ENCODE data around the gene KRT80. TPM values are rescaled to one million over a fixed set of nuclear protein-coding genes. Genes with fewer than 3 reads are reported as not detected.

Gene KRT80
- total RNA-seq, 4 donors from 2014 or later, result 1.1 TPM; not detected in 3

GRCh38 chr12:52198454-52199215 lies 6.8 kb upstream of the KRT80 start:
- H3K4me3 ChIP-seq, result no peak overlapping the region
- H3K9me3 ChIP-seq, result no peaks in the 10 kb centered on the region
- peaks cover 5 to 18% of the 10 kb centered on the region in 2 donors for H3K4me1 ChIP-seq
- DNase-seq, result no peak
- TF ChIP-seq POLR2A (IDR thresholded peaks at IDR 0.05) (no peak), CTCF (IDR thresholded peaks at IDR 0.05) (no peak)
- H3K27ac ChIP-seq, result no peak overlapping the region
- no peaks in the 10 kb centered on the region for H3K36me3 ChIP-seq
- intact Hi-C loops (cut with DNase I; ENCODE audit: low total_unique reads), result no loop called here
- no peaks in the 10 kb centered on the region for H3K27me3 ChIP-seq

GRCh38 chr12:52197371-52198231 lies 5.8 kb upstream of the KRT80 start:
- H3K4me3 ChIP-seq, result no peak overlapping the region
- TF ChIP-seq CTCF (IDR thresholded peaks at IDR 0.05), result no peak
- TF ChIP-seq POLR2A (IDR thresholded peaks at IDR 0.05), result no peak
- intact Hi-C loops (cut with DNase I; ENCODE audit: low total_unique reads), result no loop called here
- no peak overlapping the region for H3K27ac ChIP-seq
- no peaks in the 10 kb centered on the region for H3K9me3 ChIP-seq
- H3K27me3 ChIP-seq, result no peaks in the 10 kb centered on the region
- no peaks in the 10 kb centered on the region for H3K36me3 ChIP-seq
- no peak for DNase-seq
- H3K4me1 ChIP-seq, result peaks cover 5 to 19% of the 10 kb centered on the region in 2 donors

- Histone ChIP-seq H3K27me3 (no peaks in the 10 kb centered on the region), H3K4me3 (no peak overlapping the region), H3K9me3 (no peaks in the 10 kb centered on the region), H3K4me1 (peaks cover 5 to 22% of the 10 kb centered on the region in 2 donors), H3K36me3 (no peaks in the 10 kb centered on the region), H3K27ac (peak overlapping the region; percentile 76 to 82)
- intact Hi-C loops (cut with DNase I; ENCODE audit: low total_unique reads), result no loop called here
- peak; percentile 42 to 65 for DNase-seq
- TF ChIP-seq CTCF (IDR thresholded peaks at IDR 0.05), result no peak
- TF ChIP-seq POLR2A (IDR thresholded peaks at IDR 0.05), result no peak
These were observed 3.4 kb upstream of the KRT80 start for GRCh38 chr12:52195065-52195730.

- no peak for DNase-seq
- Histone ChIP-seq H3K9me3 (no peaks in the 10 kb centered on the region), H3K4me3 (no peak overlapping the region), H3K27ac (peak overlapping the region; percentile 76 to 82), H3K27me3 (no peaks in the 10 kb centered on the region), H3K4me1 (peaks cover 5 to 22% of the 10 kb centered on the region in 2 donors), H3K36me3 (no peaks in the 10 kb centered on the region)
- no peak for TF ChIP-seq POLR2A (IDR thresholded peaks at IDR 0.05)
- TF ChIP-seq CTCF (IDR thresholded peaks at IDR 0.05), result no peak
- intact Hi-C loops (cut with DNase I; ENCODE audit: low total_unique reads), result no loop called here
These were observed 2.2 kb upstream of the KRT80 start for GRCh38 chr12:52193991-52194390.

Measured in uterus (tissue), 4 donors.